Stomach (tissue), 9 donors: Measurements from ENCODE around the gene ASS1. TPM values are rescaled to one million over a fixed set of nuclear protein-coding genes. Genes with fewer than 3 reads are reported as not detected.

Source experiments
- DNase-seq, 2 donors: peaks; one replicate each; pipeline versions ENCODE4 v3.0.0 to v3.0.0-alpha.2; 2013 to 2019
- H3K27ac ChIP-seq, 5 donors: fragments of 200-600 bp in 4 of 5; sonication (generic) in 4 of 5; one replicate each; pipeline ENCODE4 v1.5.1; 2013 to 2019; ENCODE audit warnings: mild to moderate bottlenecking in 1 of 5, moderate library complexity in 1 of 5
- H3K27me3 ChIP-seq, 3 donors: fragments of 200-600 bp; sonication (generic); one replicate each; pipeline ENCODE4 v1.5.1; 2017 to 2019; ENCODE audit warnings: mixed run types in 1 of 3
- H3K36me3 ChIP-seq, 4 donors: fragments of 200-600 bp; sonication (generic); 1 replicate in 3 of 4; 2 replicates in 1 of 4; pipeline ENCODE4 v1.5.1; 2016 to 2019
- H3K4me1 ChIP-seq, 4 donors: fragments of 200-600 bp; sonication (generic); one replicate each; pipeline ENCODE4 v1.5.1; 2016 to 2019
- H3K4me3 ChIP-seq, 4 donors: fragments of 200-600 bp; sonication (generic) in 3 of 4; one replicate each; pipeline ENCODE4 v1.5.1; 2016 to 2019; ENCODE audit warnings: mild to moderate bottlenecking in 1 of 4
- H3K9me3 ChIP-seq, 4 donors: fragments of 200-600 bp; sonication (generic); one replicate each; pipeline ENCODE4 v1.5.1; 2016 to 2019
- CTCF ChIP-seq, 7 experiments: fragments of 450-650 bp in 4 of 7; fragments of 200-600 bp in 3 of 7; sonication (generic) in 3 of 7; IDR thresholded peaks; one replicate each; pipeline ENCODE4 v1.5.1; 2016 to 2019; ENCODE audit warnings: antibody characterized with exemption in 7 of 7, control low read depth in 2 of 7, mild to moderate bottlenecking in 1 of 7
- EP300 ChIP-seq: sonication (generic); formaldehyde crosslinking; IDR thresholded peaks from one replicate; pipeline ENCODE4 v1.6.1; 2017; ENCODE audit warnings: antibody characterized with exemption
- POLR2A ChIP-seq, 4 donors: fragments of 450-650 bp; IDR thresholded peaks; one replicate each; pipeline ENCODE4 v1.6.1; 2016; ENCODE audit warnings: antibody characterized with exemption in 4 of 4, control low read depth in 2 of 4, mild to moderate bottlenecking in 1 of 4, moderate library complexity in 1 of 4
- POLR2AphosphoS5 ChIP-seq, 3 donors: sonication (generic); formaldehyde crosslinking; IDR thresholded peaks; one replicate each; pipeline ENCODE4 v1.6.1; 2016; ENCODE audit warnings: antibody characterized with exemption in 3 of 3
- WGBS, 5 donors: extraction: QIAGEN DNeasy Blood & Tissue Kit in 3 of 5; methylation state at CpG; one replicate each; pipeline versions ENCODE4 v1.1.5 to v1.1.7; 2013 to 2018; 5-methylcytosine and 5-hydroxymethylcytosine counted together
- intact Hi-C: fragments of 100-400 bp; cut with DNase I; formaldehyde crosslinking; loops from one replicate; pipeline ENCODE4 v1.15.1; 2023; ENCODE audit warnings: low total_unique reads
- polyA plus RNA-seq, 3 donors: library from polyadenylated mRNA; stranded (reverse); fragments of 200-250 nt; gene quantifications; one replicate each; pipeline ENCODE4 v1.2.3, GENCODE V29; 2013
- total RNA-seq, 5 donors: library from RNA; depleted of rRNA; stranded (reverse); fragments of >200 nt; gene quantifications; one replicate each; pipeline versions ENCODE4 v1.1.0 to v1.2.3, GENCODE V29; 2014 to 2016
- donor health status: healthy with polysubstance abuse.
- donor health status: Bipolar disorder and iron deficiency.
- donor health status: healthy.

ASS1 gene
- total and polyA plus RNA-seq, 8 donors = 9.8 to 147 (median 60.1) TPM

GRCh38 chr9:130447193-130447816 lies 2.5 kb downstream of the ASS1 start:
- intact Hi-C loops = no loop called here

GRCh38 chr9:130448035-130448624 lies 3.4 kb downstream of the ASS1 start:
- TF ChIP-seq POLR2A (IDR thresholded peaks at IDR 0.05) (no peak), CTCF (IDR thresholded peaks at IDR 0.05) (no peak), POLR2AphosphoS5 (IDR thresholded peaks at IDR 0.05) (no peak)
- Histone ChIP-seq H3K27ac (no peak overlapping the region), H3K4me3 (no peak overlapping the region), H3K27me3 (peaks cover 0 to 27% (median 0%) of the 10 kb centered on the region in 3 donors), H3K9me3 (no peaks in the 10 kb centered on the region), H3K4me1 (peaks cover 51 to 91% (median 72%) of the 10 kb centered on the region in 4 donors), H3K36me3 (no peaks in the 10 kb centered on the region)
- intact Hi-C loops = no loop called here
- 71 to 82% (median 74%) methylated on average over 9 to 12 of the region's 12 CpGs for WGBS, 5 donors
- DNase-seq = no peak

More at GRCh38 chr9:130447193-130447816, 2.5 kb downstream of the ASS1 start:
- 78 to 88% (median 80%) methylated on average over 12 of the region's 12 CpGs for WGBS, 5 donors
- Histone ChIP-seq H3K36me3 (no peaks in the 10 kb centered on the region), H3K27me3 (peaks cover 0 to 27% (median 0%) of the 10 kb centered on the region in 3 donors), H3K4me3 (no peak overlapping the region), H3K27ac (peak overlapping the region in 4 of 5 donors; percentile 83 to 92 (median 87)), H3K9me3 (no peaks in the 10 kb centered on the region), H3K4me1 (peaks cover 49 to 83% (median 69%) of the 10 kb centered on the region in 4 donors)
- DNase-seq = no peak
- TF ChIP-seq CTCF (IDR thresholded peaks at IDR 0.05) = no peak
- no peak for TF ChIP-seq POLR2AphosphoS5 (IDR thresholded peaks at IDR 0.05)
- no peak for TF ChIP-seq EP300
- no peak for TF ChIP-seq POLR2A (IDR thresholded peaks at IDR 0.05)

- H3K4me1 ChIP-seq = peaks cover 58 to 98% (median 79%) of the 10 kb centered on the region in 4 donors
- no peak for DNase-seq
- TF ChIP-seq POLR2AphosphoS5 (IDR thresholded peaks at IDR 0.05) (no peak), POLR2A (IDR thresholded peaks at IDR 0.05) (no peak), EP300 (no peak), CTCF (IDR thresholded peaks at IDR 0.05) (no peak)
- peaks cover 0 to 24% (median 0%) of the 10 kb centered on the region in 3 donors for H3K27me3 ChIP-seq
- peak overlapping the region in 1 of 5 donors; percentile 80 for H3K27ac ChIP-seq
- H3K4me3 ChIP-seq = no peak overlapping the region
- intact Hi-C loops = no loop called here
- WGBS, 5 donors = 90 to 95% (median 94%) methylated on average over 10 of the region's 10 CpGs
- no peaks in the 10 kb centered on the region for H3K9me3 ChIP-seq
- H3K36me3 ChIP-seq = no peaks in the 10 kb centered on the region
Measured at GRCh38 chr9:130448771-130449603, 4.2 kb downstream of the ASS1 start.

GRCh38 chr9:130450344-130451003 lies 5.7 kb downstream of the ASS1 start:
- 30 to 62% (median 34%) methylated on average over 12 to 15 of the region's 15 CpGs for WGBS, 5 donors
- peak; percentile 79 to 90 for DNase-seq
- no peak for TF ChIP-seq POLR2A (IDR thresholded peaks at IDR 0.05)
- peak in 2 of 3 donors; percentile 31 to 57 for TF ChIP-seq POLR2AphosphoS5 (IDR thresholded peaks at IDR 0.05)
- Histone ChIP-seq H3K4me3 (no peak overlapping the region), H3K27ac (peak overlapping the region; percentile 5 to 80 (median 63)), H3K27me3 (peaks cover 0 to 9% (median 0%) of the 10 kb centered on the region in 3 donors), H3K9me3 (no peaks in the 10 kb centered on the region), H3K4me1 (peaks cover 53 to 88% (median 67%) of the 10 kb centered on the region in 4 donors), H3K36me3 (no peaks in the 10 kb centered on the region)
- intact Hi-C loops = no loop called here
